ENCODE measurements around the gene BIN1.
A peak's percentile ranks its signal among the peaks of the same experiment; 100 is the strongest.

The BIN1 gene

DNA sequence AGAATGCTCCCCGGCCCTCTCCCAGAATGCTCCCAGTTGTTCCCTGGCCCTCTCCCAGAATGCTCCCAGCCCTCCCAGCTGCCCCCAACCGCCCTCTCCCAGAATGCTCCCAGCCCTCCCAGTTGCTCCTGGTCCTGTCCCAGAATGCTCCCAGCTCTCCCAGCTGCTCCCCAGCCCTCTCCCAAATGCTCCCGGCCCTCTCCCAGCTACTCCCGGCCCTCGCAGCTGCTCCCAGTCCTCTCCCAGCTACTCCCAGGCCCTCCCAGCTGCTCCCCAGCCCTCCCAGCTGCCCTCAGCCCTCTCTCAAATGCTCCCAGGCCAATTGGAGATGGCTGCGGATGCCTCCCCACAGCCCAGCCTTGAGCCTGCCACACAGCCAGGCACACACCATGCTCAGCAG, 31.1 kb downstream of the BIN1 start:
- no peak for DNase-seq (ENCODE audit: low read depth)

DNA sequence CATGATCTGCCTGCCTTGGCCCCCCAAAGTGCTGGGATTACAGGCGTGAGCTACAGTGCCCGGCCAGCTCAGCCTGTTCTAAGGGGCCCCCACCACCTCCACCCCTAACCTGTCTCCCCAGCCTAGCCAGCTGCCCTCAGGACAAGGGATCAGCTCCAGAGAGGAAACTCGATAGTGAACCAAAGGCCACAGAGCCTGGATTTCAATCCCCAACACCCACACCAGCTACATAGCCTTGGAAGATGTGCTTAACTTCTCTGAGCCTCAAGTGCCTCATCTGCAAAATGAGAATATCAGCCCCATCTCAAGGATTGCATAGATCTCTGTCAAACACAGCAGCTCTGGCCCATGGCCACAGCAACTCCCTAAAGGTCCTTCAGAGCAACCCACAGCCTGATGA, 32.0 kb downstream of the BIN1 start:
- DNase-seq (ENCODE audit: low read depth) = no peak

DNA sequence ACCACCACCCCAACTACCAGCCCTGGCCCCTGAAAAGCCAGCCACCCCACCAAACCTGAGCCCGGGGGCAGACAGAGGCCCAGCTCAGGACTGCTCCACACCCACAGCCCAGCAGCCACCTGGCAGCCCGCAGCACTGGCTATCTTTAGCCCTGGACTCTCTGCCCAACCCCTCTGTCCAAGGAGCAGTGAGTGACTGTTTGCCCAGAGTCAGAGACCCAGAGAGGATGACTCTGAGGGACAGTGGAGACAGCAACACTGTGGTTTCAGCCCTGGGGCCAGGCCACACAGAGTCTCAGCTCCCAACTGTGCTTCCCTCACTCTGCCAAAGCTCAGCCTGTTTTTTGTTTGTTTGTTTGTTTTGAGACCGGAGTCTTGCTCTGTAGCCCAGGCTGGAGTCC, 32.6 kb downstream of the BIN1 start:
- DNase-seq (ENCODE audit: low read depth) = no peak

DNA sequence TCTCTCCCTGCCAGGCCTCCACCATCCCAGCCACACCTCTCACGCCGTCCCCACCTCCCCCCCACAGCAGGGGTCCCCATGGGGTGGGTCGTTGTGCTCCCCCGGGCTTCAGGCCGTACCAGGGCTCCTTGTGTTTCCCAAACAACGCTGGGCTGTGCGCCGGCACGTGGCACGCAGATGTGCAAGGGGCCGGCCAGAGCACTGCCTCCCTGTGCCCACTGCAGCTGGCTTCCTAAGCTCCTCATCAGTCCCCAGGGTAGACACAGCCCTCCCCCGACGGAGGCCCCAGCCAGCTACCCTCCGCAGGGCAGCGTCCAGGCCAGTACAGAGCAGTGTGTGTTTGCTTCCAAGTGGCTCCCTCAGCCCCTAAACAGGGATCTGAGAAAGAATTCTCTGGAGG, 34.0 kb downstream of the BIN1 start:
- DNase-seq (ENCODE audit: low read depth) = no peak

DNA sequence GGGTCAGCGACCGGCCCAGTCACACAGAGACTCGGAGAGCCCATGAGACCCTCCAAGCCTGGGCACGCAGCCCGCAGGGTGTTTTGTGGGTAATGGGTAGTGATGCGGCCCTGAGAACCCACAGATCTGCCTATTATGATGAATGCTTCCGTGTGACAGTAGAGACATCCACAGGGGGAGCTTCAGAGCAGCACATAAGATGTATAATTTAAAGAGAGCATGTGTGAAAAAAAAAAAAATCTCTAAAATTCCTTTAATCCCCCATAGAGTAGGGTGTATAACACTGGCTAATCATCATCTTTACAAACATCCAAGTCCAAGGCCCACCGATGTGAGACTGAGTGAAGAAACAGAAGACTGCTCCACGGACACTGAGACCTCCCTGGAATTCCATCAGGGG, 34.6 kb downstream of the BIN1 start:
- DNase-seq (ENCODE audit: low read depth) = no peak

DNA sequence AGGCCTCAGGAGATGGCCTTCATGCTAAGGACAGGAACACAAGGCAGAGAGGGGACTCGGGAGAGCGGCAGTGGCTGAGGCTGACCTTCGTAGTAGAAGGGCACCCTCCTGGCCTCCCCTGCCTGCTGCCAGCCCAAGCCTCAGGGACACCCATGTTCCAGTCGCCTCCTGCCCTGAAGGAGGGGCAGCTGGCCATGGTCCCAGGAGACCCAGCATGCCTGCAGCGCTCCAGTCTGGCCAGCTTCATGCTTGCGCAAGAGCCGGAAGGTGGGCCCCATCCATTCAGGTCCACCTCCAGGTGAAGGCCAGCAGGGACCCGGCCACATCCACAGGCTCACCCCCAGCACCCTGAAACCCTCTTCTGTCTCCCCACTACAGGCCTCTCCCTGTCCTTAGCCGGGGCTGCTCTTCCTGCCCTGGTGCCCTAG, 35.0 kb downstream of the BIN1 start:
- no peak for DNase-seq (ENCODE audit: low read depth)

DNA sequence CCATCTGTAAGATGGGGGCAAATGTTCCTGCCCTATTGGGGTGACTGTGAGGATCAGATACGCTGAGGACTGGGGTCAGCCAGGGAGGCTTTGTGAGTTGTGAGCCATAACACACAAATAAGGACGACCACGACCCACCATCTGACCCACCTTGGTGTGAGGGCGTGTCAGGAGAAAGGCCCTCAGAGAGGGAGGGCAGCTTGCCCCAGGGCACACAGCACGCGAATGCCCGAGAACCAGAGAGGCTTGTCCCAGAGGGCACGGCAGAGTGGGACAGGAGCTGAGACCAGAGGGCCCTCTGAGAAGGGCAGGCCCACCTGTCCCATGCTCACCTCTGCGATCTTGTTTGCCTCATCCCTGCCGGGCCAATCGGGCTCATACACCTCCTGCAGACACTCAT, 36.7 kb downstream of the BIN1 start:
- no peak for DNase-seq (ENCODE audit: low read depth)

DNA sequence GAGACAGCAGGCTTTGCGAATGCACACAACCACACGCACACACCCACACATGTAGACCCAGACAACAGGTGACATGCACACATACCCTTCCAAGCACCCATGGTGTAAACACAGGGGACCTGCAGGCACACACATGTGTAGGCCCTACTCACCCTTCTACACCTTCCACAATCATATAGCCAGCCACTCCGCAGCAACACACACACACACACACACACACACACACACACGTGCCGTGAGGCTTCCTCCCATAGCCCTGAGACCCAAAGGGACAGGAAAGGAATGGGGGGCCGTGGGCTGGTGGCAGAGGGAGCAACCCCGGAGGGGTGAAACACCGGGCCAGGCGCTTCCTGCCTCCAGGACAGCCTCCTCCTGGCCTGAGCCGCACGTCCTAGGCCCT, 37.4 kb downstream of the BIN1 start:
- no peak for DNase-seq (ENCODE audit: low read depth)

DNA sequence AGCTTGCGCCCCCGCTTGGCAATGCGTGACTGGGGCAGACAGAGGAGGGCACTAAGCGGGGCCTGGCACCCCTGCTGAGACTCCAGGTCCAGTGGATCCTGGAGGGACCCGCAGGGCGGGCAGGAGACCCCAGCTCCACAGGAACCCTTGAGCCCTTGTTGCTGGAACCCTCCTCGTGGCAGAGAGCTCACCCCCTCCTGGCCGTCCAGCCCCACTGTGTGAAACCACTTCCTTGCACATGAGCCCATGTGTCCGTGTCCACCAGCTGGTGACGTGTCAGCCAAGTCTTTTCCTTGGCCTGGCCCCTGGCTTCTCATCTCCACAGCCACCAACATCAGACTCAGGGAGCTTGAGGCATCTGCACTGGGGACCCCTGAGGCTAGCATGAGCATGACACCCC, 38.0 kb downstream of the BIN1 start:
- DNase-seq (ENCODE audit: low read depth) = no peak

DNA sequence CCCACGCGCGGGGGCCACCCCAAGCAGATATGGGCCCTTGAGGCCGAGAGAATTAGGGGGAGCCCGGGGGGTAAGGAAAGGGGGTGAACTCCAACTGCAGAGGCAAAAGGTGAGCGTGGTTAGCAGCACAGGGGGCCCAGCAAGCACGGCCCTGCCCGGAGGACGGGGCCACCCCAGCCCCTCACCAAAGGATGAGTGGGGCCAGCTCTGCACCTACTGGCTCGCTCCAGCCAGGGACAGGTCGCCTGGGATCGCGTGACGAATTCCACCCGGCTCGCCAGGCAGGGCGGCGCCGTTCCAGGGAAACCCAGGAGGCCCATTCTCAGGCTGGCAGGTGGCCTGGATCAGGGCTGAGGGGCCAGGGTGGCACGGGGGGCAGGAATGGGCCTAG, 38.6 kb downstream of the BIN1 start:
- no peak for DNase-seq (ENCODE audit: low read depth)

DNA sequence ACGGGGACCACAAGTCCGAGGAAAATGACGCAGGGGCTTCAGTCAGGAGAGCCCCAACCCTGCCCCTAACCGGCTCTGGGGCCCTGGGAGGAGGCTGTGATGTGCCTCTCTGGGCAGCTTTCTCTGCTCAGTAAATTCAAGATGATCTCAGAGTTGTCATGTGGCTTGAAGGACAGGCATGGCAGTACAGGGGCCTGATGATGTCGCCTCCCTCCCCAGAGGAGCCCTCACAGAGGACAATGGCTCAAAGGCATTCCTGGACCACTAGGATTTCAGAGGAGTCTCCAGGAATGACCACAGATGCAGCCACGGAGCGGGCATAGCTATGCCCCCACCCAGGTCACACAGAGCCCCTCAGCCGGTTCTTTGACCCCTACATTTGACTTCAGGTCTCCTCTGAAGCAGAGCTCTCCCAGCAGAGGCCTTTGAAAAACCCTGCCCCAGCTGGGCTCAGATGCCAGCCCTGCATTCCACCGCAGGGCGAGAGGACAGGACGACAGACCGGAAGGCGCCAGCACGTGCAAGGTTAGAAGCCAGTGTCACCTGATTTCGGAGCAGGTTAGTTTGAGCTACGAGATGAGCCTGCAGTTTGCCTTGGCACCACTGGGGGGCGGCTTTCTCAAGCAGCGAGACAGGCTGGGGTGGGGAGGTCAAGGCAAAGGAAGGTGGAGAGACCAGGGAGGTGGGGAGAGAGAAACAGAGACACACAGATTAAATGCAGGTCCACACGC, 39.2 kb downstream of the BIN1 start:
- no peak for DNase-seq (ENCODE audit: low read depth)

DNA sequence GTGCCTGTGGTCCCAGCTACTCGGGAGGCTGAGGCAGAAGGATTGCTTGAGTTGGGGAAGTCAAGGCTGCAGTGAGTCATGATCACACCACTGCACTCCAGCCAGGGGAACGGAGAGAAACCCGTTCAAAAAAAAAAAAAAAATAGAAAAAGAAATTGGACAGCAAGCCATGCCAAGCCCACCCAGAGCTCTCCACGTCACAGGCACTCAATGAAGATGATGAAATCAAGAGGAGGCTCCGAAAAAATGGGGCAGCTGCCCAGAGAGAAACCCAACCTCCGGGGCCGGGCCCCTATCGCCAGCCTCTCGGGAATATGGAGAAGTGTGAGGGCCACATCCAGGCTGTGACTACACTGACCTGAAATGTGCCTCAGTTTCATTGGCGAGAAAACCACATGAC, 40.0 kb downstream of the BIN1 start:
- peak; percentile 75 for DNase-seq (ENCODE audit: low read depth)

DNA sequence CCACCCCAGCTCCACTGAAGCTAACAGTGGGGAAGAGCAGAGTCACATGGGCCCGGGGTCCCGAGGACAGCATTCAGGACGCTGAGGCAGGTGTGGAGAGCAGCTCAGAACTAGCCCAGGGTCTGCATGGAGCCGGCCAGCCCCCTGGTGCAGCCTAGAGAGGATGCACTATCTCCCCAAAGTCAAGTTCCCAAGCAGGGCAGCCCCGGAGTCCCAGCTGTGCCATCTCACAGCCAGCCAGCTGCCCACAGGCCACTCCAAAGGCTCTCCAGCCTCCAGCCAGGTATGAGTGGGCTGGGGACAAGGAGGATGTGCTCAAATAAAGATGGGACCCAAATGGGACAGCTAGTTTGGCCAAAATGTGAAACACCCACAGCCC, 41.0 kb downstream of the BIN1 start:
- DNase-seq (ENCODE audit: low read depth) = no peak

DNA sequence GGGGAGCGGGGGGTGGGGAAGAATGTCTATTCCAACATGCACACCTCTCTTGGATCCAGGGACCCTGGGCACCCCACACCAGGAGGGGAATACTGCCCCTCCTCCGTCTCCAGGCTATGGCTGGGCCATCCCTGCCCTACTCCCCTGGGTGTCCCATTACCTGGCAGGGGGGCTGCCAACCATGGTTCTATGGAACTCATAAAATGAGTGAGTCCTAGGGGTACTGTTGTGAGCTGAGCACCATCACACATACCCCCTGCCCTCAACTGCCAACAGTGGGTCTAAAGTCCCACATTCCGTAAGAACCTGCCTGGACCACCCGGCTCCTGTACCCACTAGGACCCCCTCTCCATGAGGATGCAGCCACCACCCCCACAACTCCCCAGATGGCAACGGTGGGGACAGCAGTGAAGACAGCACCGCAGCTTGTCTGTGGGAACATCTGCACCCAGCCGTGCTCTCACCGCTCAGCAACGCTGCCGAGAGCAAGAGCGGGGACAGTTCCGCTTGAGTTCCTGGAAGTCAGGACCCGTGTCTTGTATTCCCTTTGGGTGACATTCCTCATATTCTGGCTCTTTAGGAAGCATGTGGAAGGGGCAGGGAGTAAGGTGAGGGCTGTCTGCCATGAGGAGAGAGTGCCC, 41.5 kb downstream of the BIN1 start:
- no peak for DNase-seq (ENCODE audit: low read depth)

DNA sequence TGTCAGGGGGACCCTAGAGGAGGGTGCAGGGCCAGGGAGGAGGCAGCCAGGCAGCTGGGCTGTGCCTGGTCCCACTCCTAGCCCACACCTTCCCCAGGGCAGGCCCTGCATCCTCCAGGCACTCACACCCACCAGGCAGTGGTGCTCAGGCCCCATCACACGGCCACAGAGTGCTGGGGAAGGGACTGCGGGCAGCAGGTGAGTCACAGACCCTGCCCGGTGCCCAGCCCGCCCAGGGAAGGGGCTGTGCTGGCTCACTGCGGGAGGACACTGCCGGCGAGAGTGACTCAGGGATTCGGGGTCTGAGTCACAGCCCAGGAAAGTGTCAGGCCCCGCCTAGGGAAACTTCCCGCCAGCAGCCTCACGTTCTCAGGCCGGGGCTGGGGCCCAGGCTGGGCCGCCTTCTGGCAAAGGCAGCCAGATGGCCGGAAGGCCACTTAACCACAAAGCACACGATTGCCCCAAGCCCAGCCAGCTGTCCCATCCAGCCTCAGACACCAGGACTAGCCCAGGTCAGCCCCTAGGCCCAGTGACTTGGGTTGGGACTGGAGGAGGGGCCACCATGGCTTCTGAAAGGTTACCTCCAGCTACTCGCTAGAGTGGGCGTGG, 42.2 kb downstream of the BIN1 start:
- DNase-seq (ENCODE audit: low read depth) = peak; percentile 95

DNA sequence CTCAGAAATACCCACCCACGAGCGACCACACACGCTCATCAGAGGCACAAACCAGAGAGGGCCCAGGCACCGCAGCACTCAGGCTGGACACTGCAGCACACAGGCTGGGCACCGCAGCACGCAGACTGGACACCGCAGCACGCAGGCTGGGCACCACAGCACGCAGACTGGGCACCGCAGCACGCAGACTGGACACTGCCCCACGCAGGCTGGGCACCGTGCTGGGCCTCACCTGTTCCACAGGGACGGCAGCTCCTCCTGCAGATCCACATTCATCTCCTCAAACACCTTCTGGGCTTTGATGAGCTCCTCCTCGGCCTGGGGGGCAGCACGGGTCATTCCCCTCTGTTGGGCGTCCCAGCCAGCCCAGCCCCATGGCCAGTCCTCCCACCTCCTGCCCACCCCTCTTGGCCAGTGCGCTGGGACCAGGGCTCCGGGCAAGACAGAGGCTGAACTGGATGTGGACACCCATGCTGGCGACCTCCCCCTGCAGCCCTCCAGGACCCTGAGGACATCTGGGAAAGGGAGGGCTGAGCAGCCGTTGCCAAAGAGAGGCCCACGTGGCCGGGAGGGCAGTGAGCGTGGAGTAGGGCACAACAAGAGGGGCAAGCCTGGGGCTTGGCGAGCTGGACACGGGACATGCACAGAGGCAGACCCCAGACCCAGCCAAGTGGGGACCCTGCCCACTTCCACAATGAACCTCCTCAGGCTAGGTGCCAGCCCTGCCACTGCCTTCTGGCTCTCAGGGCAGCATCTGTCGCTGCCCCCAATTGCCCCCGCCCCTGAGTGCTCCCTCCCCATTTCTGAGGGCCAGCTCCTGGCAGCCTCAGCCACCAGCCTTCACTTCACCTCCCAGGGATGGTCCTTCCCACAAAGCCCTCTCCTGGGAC, 43.0 kb downstream of the BIN1 start:
- DNase-seq (ENCODE audit: low read depth) = no peak

DNA sequence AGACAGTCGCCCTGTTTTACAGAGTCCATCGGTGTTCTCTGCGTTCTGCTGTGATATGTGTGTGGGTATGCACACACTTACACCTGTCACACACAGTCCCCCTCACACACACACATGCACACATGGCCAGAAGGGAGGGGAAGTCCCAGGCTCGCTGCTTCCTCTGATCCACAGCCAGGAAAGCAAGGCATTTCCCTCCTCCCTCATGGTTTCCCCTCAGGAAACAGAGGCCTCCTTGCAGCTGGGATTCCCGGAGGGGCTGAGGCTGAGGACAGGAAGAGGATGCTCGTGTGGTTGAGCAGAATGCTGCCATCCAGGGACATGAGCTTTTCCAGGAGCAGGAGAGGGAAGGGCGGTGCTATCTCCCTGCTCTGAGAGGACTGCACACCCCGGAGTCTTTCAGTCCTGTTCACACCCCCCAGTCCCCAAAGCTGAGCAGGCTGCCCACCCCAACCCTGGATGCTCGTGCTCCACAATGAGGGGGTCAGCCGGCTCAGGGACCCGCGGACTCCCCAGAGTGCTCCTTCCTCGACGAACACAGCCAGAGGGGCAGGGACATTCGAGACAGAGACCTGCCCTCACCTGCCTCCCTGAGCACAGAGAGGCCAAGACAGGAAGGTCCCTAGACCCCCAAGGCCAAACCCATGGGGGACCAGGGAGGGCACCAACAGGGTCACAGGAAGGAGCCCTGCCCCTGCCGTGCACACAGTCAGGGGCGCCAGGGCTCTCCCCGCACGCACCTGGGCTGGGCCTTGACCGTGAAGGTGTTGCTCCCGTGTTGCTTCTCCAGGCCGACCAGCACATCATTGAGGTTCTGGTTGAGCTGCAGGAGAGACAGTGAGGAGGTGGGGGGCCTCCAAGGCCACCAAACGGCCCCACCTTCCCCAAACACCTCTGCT, 45.3 kb downstream of the BIN1 start:
- DNase-seq (ENCODE audit: low read depth) = no peak

DNA sequence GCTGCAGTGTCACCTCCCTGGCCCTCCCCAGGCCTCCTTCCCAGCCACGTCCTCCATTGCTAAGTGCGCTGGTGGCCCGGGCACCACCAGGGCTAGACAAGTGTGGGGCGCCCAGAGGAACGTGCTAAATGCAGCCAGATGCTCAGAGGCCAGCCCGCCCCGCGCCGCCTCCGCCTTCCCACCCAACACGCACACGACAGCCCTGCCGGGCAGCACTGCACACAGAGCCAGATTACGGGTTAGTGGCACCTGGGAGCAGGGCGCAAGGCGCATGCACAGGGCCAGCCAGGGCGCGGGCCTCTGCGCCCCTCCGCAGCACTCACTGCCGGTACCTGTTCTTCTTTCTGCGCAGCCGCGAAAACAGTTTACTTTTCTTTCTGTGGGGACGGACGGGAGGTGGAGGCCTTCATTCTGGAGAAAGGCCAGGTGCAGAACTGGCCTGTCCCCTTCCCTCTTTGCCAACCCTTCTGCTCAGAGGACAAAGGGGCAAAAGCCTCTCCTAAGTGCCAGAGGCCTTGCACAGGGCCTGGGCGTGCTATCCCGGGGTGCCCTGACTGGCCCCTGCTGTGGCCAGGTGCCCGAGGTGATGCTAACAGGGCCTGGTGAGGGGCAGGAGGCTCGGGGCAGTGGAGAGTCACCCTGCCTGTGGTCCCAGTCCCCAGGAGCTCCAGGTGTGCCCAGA, 46.5 kb downstream of the BIN1 start:
- no peak for DNase-seq (ENCODE audit: low read depth)

DNA sequence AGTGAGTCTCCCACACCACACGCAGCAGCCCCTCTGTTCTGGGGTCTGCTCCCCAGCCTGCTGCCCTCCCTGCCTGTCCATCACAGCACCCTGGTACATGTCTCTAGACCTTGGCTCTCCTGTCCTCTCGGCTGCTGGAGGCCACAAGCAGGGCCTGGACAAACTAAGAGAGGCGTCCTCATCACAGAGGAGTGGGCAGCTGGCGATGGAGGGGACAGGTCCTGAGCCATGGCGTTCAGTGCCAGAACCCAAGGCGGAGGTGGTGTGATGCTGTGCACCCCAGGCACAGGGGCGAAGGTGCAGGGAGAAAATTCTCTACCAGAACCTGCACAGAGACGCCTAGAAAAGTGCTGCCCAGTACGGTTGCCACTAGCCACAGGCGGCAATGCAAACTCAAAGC, 47.4 kb downstream of the BIN1 start:
- DNase-seq (ENCODE audit: low read depth) = no peak

DNA sequence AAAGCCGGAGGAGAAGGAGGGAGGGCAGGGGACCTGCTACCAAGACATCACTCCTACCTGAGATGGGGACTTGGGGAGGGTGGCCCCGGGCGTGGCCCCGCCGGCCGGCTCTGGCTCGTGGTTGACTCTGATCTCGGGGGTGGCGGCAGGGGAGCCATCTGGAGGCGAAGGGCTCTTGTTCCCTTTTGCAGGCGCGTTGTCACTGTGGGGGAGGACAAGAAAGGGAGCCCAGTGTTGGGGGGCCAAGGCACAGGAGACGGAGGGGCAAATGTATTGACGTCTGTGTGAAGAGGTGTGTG, 48.1 kb downstream of the BIN1 start:
- DNase-seq (ENCODE audit: low read depth) = no peak

DNA sequence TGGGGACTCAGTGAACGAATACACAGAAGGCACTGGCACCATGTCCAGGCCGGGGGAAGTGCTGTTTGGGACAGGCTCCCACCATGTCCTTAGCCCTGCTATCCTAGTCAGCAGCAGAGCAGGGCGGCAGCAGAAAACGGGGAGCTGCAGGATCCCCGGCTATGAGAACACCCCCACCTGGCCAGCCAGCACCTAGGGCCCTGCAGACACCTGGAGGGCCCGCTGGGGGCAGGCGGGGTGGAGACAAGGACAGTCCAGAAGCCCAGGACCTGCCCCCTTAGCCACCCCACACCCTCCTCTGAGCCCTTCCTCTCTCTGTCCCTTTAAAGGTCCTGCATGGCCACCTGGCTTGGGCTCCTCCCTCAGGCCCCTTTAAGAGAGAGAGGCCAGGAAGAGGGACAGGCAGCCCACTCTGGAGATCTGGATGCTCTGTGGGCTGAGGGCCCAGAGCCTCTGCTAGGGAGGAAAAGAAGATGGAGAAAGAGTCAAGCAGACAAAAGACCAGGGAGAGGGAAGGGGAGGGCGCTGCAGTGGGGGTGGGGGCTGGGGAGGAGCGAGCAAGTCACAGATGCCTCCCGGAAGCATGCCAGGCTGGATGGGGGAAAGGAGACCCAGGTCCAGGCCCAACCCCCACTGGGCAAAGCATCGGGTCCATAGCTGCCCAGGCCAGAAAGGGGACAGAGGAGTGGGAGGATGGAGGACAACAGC, 48.6 kb downstream of the BIN1 start:
- DNase-seq (ENCODE audit: low read depth) = no peak
